Stomach (tissue), 9 donors: ENCODE results near the gene PKP1. TPM values are rescaled to one million over a fixed set of nuclear protein-coding genes. Genes with fewer than 3 reads are reported as not detected.

Experiments used
- DNase-seq, 2 donors: peaks; one replicate each; pipeline versions ENCODE4 v3.0.0 to v3.0.0-alpha.2; 2013 to 2019
- H3K27ac ChIP-seq, 5 donors: fragments of 200-600 bp in 4 of 5; sonication (generic) in 4 of 5; one replicate each; pipeline ENCODE4 v1.5.1; 2013 to 2019; ENCODE audit warnings: mild to moderate bottlenecking in 1 of 5, moderate library complexity in 1 of 5
- H3K27me3 ChIP-seq, 3 donors: fragments of 200-600 bp; sonication (generic); one replicate each; pipeline ENCODE4 v1.5.1; 2017 to 2019; ENCODE audit warnings: mixed run types in 1 of 3
- H3K36me3 ChIP-seq, 4 donors: fragments of 200-600 bp; sonication (generic); 1 replicate in 3 of 4; 2 replicates in 1 of 4; pipeline ENCODE4 v1.5.1; 2016 to 2019
- H3K4me1 ChIP-seq, 4 donors: fragments of 200-600 bp; sonication (generic); one replicate each; pipeline ENCODE4 v1.5.1; 2016 to 2019
- H3K4me3 ChIP-seq, 4 donors: fragments of 200-600 bp; sonication (generic) in 3 of 4; one replicate each; pipeline ENCODE4 v1.5.1; 2016 to 2019; ENCODE audit warnings: mild to moderate bottlenecking in 1 of 4
- H3K9me3 ChIP-seq, 4 donors: fragments of 200-600 bp; sonication (generic); one replicate each; pipeline ENCODE4 v1.5.1; 2016 to 2019
- CTCF ChIP-seq, 7 experiments: fragments of 450-650 bp in 4 of 7; fragments of 200-600 bp in 3 of 7; sonication (generic) in 3 of 7; IDR thresholded peaks; one replicate each; pipeline ENCODE4 v1.5.1; 2016 to 2019; ENCODE audit warnings: antibody characterized with exemption in 7 of 7, control low read depth in 2 of 7, mild to moderate bottlenecking in 1 of 7
- EP300 ChIP-seq: sonication (generic); formaldehyde crosslinking; IDR thresholded peaks from one replicate; pipeline ENCODE4 v1.6.1; 2017; ENCODE audit warnings: antibody characterized with exemption
- POLR2A ChIP-seq, 4 donors: fragments of 450-650 bp; IDR thresholded peaks; one replicate each; pipeline ENCODE4 v1.6.1; 2016; ENCODE audit warnings: antibody characterized with exemption in 4 of 4, control low read depth in 2 of 4, mild to moderate bottlenecking in 1 of 4, moderate library complexity in 1 of 4
- POLR2AphosphoS5 ChIP-seq, 3 donors: sonication (generic); formaldehyde crosslinking; IDR thresholded peaks; one replicate each; pipeline ENCODE4 v1.6.1; 2016; ENCODE audit warnings: antibody characterized with exemption in 3 of 3
- WGBS, 5 donors: extraction: QIAGEN DNeasy Blood & Tissue Kit in 3 of 5; methylation state at CpG; one replicate each; pipeline versions ENCODE4 v1.1.5 to v1.1.7; 2013 to 2018; 5-methylcytosine and 5-hydroxymethylcytosine counted together
- intact Hi-C: fragments of 100-400 bp; cut with DNase I; formaldehyde crosslinking; loops from one replicate; pipeline ENCODE4 v1.15.1; 2023; ENCODE audit warnings: low total_unique reads
- polyA plus RNA-seq, 3 donors: library from polyadenylated mRNA; stranded (reverse); fragments of 200-250 nt; gene quantifications; one replicate each; pipeline ENCODE4 v1.2.3, GENCODE V29; 2013
- total RNA-seq, 5 donors: library from RNA; depleted of rRNA; stranded (reverse); fragments of >200 nt; gene quantifications; one replicate each; pipeline versions ENCODE4 v1.1.0 to v1.2.3, GENCODE V29; 2014 to 2016
- donor health status: healthy with polysubstance abuse.
- donor health status: Bipolar disorder and iron deficiency.
- donor health status: healthy.

Gene PKP1
- total and polyA plus RNA-seq, 8 donors = under 0.01 to 42.2 (median 0.40) TPM; not detected in 2

GRCh38 chr1:201284636-201285035 is 1.3 kb downstream of the PKP1 start:
- Histone ChIP-seq H3K27me3 (peaks cover 0 to 82% (median 38%) of the 10 kb centered on the region in 3 donors), H3K4me3 (no peak overlapping the region), H3K36me3 (no peaks in the 10 kb centered on the region), H3K9me3 (no peaks in the 10 kb centered on the region), H3K27ac (no peak overlapping the region), H3K4me1 (peaks cover 8 to 14% (median 10%) of the 10 kb centered on the region in 4 donors)
- intact Hi-C loops = no loop called here
- no peak for TF ChIP-seq CTCF (IDR thresholded peaks at IDR 0.05)
- TF ChIP-seq EP300 = no peak
- no peak for TF ChIP-seq POLR2A (IDR thresholded peaks at IDR 0.05)
- TF ChIP-seq POLR2AphosphoS5 (IDR thresholded peaks at IDR 0.05) = no peak
- WGBS, 5 donors = 69 to 80% (median 76%) methylated on average over 6 of the region's 6 CpGs
- no peak for DNase-seq

GRCh38 chr1:201285846-201286245 is 2.5 kb downstream of the PKP1 start:
- 63 to 77% (median 67%) methylated on average over 7 of the region's 7 CpGs for WGBS, 5 donors

GRCh38 chr1:201286445-201286844 is 3.1 kb downstream of the PKP1 start:
- Histone ChIP-seq H3K9me3 (no peaks in the 10 kb centered on the region), H3K27me3 (peaks cover 0 to 76% (median 32%) of the 10 kb centered on the region in 3 donors), H3K4me1 (peaks cover 8 to 14% (median 10%) of the 10 kb centered on the region in 4 donors), H3K27ac (no peak overlapping the region), H3K4me3 (no peak overlapping the region), H3K36me3 (no peaks in the 10 kb centered on the region)
- DNase-seq = no peak
- 85 to 100% (median 90%) methylated on average over 1 of the region's 1 CpG; no CpG with 5 or more reads in 1 of the 5 donors for WGBS, 5 donors
- intact Hi-C loops = no loop called here
- TF ChIP-seq EP300 (no peak), POLR2A (IDR thresholded peaks at IDR 0.05) (no peak), POLR2AphosphoS5 (IDR thresholded peaks at IDR 0.05) (no peak), CTCF (IDR thresholded peaks at IDR 0.05) (no peak)

More at GRCh38 chr1:201285846-201286245, 2.5 kb downstream of the PKP1 start:
- peaks cover 0 to 78% (median 35%) of the 10 kb centered on the region in 3 donors for H3K27me3 ChIP-seq
- H3K4me3 ChIP-seq = no peak overlapping the region
- H3K4me1 ChIP-seq = peaks cover 8 to 14% (median 10%) of the 10 kb centered on the region in 4 donors
- intact Hi-C loops = no loop called here
- H3K36me3 ChIP-seq = no peaks in the 10 kb centered on the region
- no peak overlapping the region for H3K27ac ChIP-seq
- DNase-seq = no peak
- TF ChIP-seq POLR2A (IDR thresholded peaks at IDR 0.05) = no peak
- TF ChIP-seq CTCF (IDR thresholded peaks at IDR 0.05) = no peak
- TF ChIP-seq EP300 = no peak
- TF ChIP-seq POLR2AphosphoS5 (IDR thresholded peaks at IDR 0.05) = no peak
- H3K9me3 ChIP-seq = no peaks in the 10 kb centered on the region

GRCh38 chr1:201288007-201288406 is 4.7 kb downstream of the PKP1 start:
- intact Hi-C loops = no loop called here
- H3K27me3 ChIP-seq = peaks cover 0 to 73% (median 25%) of the 10 kb centered on the region in 3 donors
- no peak overlapping the region for H3K27ac ChIP-seq
- H3K9me3 ChIP-seq = no peaks in the 10 kb centered on the region
- H3K36me3 ChIP-seq = no peaks in the 10 kb centered on the region
- H3K4me3 ChIP-seq = no peak overlapping the region
- no peak for DNase-seq
- peaks cover 6 to 10% (median 9%) of the 10 kb centered on the region in 4 donors for H3K4me1 ChIP-seq
- TF ChIP-seq POLR2A (IDR thresholded peaks at IDR 0.05) = no peak
- no peak for TF ChIP-seq CTCF (IDR thresholded peaks at IDR 0.05)
- TF ChIP-seq EP300 = no peak
- TF ChIP-seq POLR2AphosphoS5 (IDR thresholded peaks at IDR 0.05) = no peak
- WGBS, 5 donors = 83 to 91% (median 89%) methylated on average over 6 of the region's 6 CpGs
